GM19324 (cell line): ENCODE measurements around the gene KIAA1217.

Source experiments
- ATAC-seq: cut with Tn5 transposase; IDR thresholded peaks from one replicate; pipeline ENCODE4 v1.9.1; 2021; ENCODE audit warnings: mild to moderate bottlenecking, moderate library complexity; ENCODE audit not compliant: unreplicated experiment, low FRiP score

KIAA1217 gene

GRCh38 chr10:24524314-24524713, 315.4 kb downstream of the KIAA1217 start:
- ATAC-seq = no peak

GRCh38 chr10:24526085-24526649, 317.2 kb downstream of the KIAA1217 start:
- no peak for ATAC-seq

DNA sequence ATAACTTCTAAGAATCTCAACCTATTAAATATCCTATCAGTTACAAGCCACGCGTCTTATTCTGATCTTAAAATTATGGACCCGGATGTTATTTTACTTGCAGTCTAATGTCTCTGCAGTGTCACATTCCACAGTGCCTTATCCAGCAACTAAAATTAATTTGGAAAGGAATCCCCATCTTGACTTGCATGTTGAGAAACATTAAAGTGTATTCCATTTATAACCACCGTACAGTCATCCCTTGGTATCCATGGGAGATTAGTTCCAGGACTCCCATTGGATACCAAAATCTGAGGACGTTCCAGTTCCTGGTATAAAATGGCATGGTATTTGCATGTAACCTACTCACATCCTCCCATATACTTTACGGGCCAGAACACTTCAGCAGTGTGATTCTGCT, 320.0 kb downstream of the KIAA1217 start:
- ATAC-seq = no peak

- no peak for ATAC-seq
These were observed 322.5 kb downstream of the KIAA1217 start for GRCh38 chr10:24531439-24531838.

DNA sequence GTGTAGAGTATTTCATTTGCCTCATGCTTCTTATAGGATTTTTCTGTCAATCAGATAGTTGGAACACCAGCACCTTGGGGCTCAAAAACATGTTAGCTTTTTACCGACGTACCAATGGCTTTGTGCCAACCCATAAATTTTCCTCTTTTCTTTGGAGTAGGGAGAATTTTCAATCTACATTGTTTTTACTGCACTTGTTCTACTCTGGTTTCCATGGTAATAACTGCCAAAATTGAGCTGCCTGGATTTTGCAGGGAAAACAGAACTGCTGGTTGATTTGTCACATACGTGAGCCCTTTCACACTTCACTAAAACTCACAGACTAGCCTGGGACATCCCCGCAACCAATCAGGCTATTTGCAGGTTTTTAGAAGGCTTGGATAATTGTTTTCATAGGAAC, 325.0 kb downstream of the KIAA1217 start:
- no peak for ATAC-seq

DNA sequence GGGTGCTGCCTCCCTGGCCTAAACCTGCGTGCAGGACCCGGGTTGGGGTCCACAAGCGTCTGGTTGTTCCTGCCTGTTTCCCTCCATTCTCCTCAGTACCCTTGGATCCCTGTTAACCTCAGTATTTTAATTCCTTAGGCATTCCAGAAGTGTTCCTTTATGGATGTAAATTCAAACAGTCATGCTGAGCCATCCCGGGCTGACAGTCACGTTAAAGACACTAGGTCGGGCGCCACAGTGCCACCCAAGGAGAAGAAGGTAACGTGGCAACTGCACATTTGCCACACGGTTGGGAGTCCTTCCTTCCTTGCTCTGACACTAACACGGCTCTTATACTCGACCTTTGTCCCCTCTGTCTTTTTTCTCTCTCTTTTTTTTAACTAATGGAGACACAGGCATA, 327.7 kb downstream of the KIAA1217 start:
- no peak for ATAC-seq

DNA sequence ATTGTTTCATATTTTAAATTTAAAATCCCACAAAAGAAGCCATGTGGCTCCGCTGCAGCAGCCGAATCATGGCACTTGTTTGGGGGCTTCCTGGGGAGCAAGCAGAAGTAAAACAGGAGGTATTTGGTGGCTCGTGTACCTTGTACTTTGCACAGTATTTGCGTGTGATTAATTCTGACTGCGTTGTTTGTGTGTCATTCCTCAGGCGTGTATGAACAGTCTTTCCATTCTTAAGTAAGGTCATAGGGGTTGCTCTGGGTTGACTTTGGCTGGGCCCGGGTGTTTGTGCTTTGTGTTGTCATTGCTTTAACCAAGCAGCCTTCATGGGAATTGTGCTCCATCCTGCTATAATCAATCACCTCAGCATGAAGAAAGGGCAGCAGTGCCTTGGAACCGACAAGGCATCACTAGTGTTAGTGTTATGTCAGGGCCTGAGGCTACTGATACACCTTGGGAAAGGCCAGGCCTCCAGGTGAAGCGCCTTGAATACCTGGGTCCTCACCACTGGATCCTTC, 332.4 kb downstream of the KIAA1217 start:
- no peak for ATAC-seq

DNA sequence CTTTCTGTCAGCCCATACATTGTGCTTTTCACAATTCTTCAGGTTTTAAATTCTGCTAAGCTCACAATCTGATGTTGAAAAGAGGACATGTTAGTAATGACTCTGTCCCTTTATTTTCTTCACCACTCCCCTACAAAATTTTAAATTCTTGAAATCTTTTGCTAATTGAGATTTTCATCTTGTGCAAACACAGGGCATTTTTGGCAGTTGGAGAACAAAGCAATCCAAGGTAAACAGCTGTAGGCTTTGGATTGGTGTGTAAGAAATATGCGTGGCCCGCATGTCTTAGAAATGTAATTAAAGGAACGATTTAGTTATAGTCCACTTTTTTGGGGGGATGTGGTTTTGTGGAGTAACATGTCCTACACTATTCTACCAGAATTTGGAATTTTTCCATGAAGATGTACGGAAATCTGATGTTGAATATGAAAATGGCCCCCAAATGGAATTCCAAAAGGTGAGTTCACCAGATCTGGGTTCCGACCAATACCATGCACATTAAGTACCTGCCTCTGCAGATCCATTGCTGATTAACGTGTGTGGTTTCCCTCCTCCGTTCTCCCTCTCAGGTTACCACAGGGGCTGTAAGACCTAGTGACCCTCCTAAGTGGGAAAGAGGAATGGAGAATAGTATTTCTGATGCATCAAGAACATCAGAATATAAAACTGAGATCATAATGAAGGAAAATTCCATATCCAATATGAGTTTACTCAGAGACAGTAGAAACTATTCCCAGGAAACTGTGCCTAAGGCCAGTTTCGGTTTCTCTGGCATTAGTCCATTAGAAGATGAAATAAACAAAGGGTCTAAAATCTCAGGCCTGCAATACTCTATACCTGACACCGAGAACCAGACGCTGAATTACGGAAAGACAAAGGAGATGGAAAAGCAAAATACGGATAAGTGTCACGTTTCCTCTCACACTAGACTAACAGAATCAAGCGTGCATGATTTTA, 333.7 kb downstream of the KIAA1217 start:
- no peak for ATAC-seq

- ATAC-seq = no peak
These were observed 335.8 kb downstream of the KIAA1217 start for GRCh38 chr10:24544776-24545175.

DNA sequence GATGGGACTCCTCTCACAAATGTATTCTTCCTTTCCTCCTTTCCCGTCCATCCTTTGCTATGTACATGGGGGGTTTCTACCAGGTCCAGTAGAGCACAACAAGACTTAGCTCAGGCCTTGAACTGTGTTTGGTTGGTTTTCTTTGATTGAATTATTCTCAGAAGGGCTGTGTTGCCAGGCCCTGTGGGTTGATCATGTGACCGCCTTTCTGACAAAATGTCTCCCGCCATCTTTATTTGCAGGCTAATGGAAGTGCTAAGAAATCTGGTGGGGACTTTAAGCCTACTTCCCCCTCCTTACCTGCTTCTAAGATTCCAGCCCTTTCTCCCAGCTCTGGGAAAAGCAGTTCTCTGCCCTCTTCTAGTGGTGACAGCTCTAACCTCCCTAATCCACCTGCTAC, 336.6 kb downstream of the KIAA1217 start:
- ATAC-seq = no peak

DNA sequence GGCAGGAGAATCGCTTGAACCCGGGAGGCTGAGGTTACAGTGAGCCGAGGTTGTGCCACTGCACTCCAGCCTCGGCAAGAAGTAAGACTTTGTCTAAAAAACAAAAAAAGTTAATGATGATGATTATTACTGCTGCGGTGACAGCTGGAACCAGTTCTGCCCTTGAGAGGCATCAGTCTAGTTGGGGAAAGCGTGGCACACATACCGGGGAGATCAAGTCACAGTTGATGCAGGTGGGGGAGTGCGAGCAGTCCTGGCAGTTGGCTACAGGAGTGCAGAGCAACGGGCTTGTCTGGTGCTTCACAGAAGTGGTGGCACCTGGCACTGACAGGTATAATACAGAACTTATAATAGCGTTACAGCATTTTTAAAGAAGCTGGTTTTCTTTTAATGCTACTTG, 341.7 kb downstream of the KIAA1217 start:
- no peak for ATAC-seq

GRCh38 chr10:24551161-24551560, 342.2 kb downstream of the KIAA1217 start:
- no peak for ATAC-seq

DNA sequence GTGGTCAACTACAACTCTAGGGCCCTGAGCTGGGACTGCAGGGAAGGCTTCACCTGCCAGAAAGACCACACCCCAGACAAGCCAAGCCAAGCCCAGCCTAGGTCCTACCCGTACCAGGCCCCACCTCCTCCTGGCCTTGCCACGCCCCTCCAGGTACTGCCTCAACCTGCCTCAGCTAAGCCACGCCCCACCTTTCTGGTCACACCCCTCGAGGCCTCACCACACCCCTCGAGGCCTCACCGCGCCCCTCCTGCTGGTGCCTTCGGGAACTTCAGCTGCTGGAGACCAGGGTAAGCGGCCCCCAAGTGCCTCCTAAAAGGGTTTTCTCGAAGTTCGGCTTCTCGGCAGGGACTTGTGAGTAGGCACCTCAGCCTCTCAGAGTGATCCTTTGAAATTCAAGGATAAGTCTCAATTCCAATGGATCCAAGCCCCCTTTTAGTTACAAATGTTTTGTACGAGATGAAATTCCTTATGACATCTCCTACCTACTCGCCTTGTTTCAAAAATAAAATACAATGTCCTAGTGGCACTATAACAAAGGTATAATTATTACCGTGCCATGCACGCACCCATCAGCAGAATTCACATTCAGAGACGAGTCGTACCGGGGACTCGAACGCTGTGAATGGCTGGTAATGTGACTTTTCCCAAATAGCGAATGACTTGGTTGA, 343.5 kb downstream of the KIAA1217 start:
- no peak for ATAC-seq

DNA sequence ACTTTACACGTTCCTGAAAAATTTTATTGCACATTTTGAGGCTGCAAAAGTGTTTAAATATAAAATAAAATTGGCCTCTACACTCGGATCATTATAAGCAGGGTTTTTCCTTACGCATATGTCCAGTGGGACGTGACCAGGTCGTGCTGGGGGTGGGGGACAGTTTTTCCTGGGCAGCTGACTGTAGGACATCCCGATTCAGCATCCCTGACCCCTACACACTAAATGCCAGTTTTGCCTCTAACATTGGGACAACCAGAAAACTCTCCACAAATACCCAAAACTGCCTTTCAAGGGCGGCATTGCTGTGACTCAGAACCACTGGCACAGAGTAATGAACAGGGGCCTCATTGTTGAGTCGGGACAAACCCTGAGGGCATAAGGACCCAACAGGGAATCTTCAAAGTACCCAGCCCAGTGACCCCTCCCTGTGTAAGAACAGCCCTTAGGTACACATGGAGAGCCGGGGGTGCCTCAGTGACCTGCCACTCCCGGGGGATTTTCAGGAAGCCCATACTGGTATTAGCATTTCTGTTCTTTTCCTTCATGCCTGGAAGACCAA, 344.2 kb downstream of the KIAA1217 start:
- ATAC-seq = no peak

DNA sequence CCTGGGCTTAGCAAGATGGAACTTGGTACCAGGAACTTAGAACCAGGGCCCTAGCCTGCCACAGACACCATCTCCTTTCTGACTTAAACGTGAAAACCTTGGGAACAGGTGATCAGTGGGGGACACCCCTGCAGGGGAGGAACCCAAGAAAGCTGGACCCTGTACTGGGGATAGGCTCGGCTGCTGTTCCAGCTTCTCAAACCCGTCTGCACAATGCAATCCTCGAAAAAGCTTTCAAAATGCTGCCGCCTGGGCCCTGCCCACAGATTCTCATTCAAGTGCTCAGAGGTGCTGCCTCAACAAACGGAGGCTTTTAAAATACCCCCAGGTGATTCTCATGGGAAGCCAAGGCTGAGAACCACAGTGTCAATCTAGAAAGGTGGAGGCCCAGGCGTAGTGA, 345.1 kb downstream of the KIAA1217 start:
- no peak for ATAC-seq

GRCh38 chr10:24556126-24556749, 347.3 kb downstream of the KIAA1217 start:
- no peak for ATAC-seq

DNA sequence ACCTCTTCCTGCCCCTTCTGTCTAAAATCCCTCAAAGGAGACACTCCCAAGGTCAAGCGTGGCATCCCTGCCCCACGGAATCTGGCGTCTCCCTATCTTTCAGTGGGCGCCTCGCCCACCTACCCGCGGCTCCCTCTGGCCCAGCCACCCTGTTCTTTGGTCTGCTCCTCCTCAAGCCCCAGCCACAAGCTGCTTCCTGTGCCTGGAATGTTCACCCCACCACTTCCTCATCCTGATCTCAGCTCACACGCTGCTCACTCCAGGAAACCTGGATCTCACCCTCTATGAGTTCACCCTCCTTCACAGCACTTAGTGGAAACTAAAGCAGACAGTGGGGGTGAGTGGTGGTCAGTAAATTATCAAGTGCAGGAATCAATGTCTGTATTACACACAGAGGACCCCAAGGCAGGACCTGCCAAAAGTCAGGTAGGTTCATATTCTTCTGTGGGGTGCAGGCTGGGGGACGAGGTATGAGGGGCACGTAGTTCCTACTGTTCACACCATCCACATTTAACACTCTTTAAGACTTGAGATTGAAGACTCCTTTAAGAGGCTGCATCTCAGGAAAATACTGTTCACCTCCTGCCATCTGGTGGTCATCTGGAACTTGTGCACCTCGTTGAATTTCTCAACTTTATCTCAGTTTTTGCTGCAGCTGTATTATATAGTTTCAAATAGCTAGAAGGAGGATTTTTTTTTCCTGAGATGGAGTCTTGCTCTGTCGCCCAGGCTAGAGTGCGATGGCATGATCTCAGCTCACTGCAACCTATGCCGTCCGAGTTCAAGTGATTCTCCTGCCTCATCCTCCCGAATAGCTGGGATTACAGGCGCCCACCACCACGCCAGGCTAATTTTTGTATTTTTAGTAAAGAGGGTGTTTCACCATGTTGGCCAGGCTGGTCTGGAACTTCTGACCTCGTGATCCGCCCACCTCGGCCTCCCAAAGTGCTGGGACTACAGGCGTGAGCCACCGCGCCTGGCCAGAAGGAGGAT, 348.1 kb downstream of the KIAA1217 start:
- ATAC-seq = no peak

GRCh38 chr10:24561453-24561852, 352.5 kb downstream of the KIAA1217 start:
- no peak for ATAC-seq

GRCh38 chr10:24568042-24568441, 359.1 kb downstream of the KIAA1217 start:
- ATAC-seq = no peak
